Left lung (tissue), 10 donors: ENCODE measurements around the gene SNTG2. TPM values are rescaled to one million over a fixed set of nuclear protein-coding genes. Genes with fewer than 3 reads are reported as not detected.

Source experiments
- ATAC-seq: fragments of 200-7000 bp; cut with Tn5 transposase; one replicate; pipeline ENCODE4 v1.9.1; 2020; ENCODE audit warnings: moderate library complexity
- DNase-seq, 4 donors: peaks; one replicate each; pipeline ENCODE4 v3.0.0-alpha.2; 2013 to 2020
- H3K27ac ChIP-seq, 2 donors: fragments of 200-600 bp; sonication (generic) in 1 of 2; one replicate each; pipeline versions ENCODE4 v1.5.0 to v1.8.0; 2020 to 2021
- H3K27me3 ChIP-seq, 2 donors: fragments of 200-600 bp; sonication (generic) in 1 of 2; one replicate each; pipeline versions ENCODE4 v1.5.0 to v1.8.0; 2020 to 2021
- H3K36me3 ChIP-seq, 2 donors: fragments of 200-600 bp; sonication (generic) in 1 of 2; one replicate each; pipeline versions ENCODE4 v1.5.0 to v1.8.0; 2020 to 2021
- H3K4me1 ChIP-seq, 2 donors: fragments of 200-600 bp; one replicate each; pipeline ENCODE4 v1.8.0; 2021
- H3K4me3 ChIP-seq, 2 donors: fragments of 200-600 bp; sonication (generic) in 1 of 2; one replicate each; pipeline versions ENCODE4 v1.5.0 to v1.8.0; 2020 to 2021; ENCODE audit warnings: mild to moderate bottlenecking in 1 of 2
- H3K9me3 ChIP-seq, 2 donors: fragments of 200-600 bp; sonication (generic) in 1 of 2; one replicate each; pipeline versions ENCODE4 v1.5.0 to v1.8.0; 2020 to 2021
- intact Hi-C, 2 donors: fragments of 100-400 bp; cut with DNase I; formaldehyde crosslinking; loops; one replicate each; pipeline versions ENCODE4 v1.11.2 to v1.14.2; 2022
- polyA plus RNA-seq, 6 donors: library from polyadenylated mRNA; unstranded; fragments of 120-200 nt; gene quantifications; one replicate each; pipeline ENCODE4 v1.2.1, GENCODE V29; 2013; ENCODE audit not compliant: insufficient read length in 6 of 6
- total RNA-seq, 2 donors: library from RNA; stranded (reverse); fragmentation: NEBNext Ultra II Directional; extraction: Animal tissue kit (Norgen Biotek cat#: 25700); gene quantifications; one replicate each; pipeline ENCODE4 v1.2.1, GENCODE V29; 2021
- TF ChIP-seq, protein P1 (sequence below), 2 donors: fragments of 200-600 bp; sonication (generic) in 1 of 2; IDR thresholded peaks; one replicate each; pipeline versions ENCODE4 v1.5.0 to v1.8.0; 2021; ENCODE audit warnings: antibody characterized with exemption in 2 of 2
- donor health status: DM: no; HTN: yes; CAD: no.
- donor health status: DM: no; HTN: no; CAD: no.

The SNTG2 gene
- total and polyA plus RNA-seq, 8 donors, result 0.24 to 3.2 (median 0.64) TPM

DNA sequence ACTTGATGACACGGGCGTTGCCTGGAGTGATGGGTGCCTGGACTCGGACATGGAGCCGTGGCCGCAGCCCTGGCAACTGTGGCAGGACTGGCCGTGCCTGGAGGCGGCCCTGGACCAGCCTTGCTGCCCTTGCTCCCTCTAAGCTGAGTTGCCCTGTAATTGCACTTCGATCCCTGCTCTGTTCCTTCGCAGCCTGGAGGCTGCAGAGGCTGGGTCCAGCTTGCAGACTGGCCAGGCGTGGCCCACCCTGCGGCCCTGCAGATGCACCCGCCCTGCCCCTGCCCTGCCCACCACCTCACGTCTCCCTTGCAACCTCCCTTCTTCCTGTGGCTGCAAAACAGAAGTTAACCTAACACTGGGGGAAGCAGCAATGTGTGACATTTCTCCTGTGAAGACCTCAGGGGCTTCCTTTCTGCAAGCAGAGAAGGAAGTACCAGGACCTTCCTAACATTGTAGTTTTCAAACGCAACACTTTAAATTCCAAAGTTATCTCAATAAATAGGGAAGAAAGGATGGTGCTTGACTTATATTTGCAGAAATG is 288.0 kb downstream of the SNTG2 start:
- H3K4me1 ChIP-seq, result peaks cover under 1 to 2% of the 10 kb centered on the region in 2 donors
- TF ChIP-seq, protein P1, sequence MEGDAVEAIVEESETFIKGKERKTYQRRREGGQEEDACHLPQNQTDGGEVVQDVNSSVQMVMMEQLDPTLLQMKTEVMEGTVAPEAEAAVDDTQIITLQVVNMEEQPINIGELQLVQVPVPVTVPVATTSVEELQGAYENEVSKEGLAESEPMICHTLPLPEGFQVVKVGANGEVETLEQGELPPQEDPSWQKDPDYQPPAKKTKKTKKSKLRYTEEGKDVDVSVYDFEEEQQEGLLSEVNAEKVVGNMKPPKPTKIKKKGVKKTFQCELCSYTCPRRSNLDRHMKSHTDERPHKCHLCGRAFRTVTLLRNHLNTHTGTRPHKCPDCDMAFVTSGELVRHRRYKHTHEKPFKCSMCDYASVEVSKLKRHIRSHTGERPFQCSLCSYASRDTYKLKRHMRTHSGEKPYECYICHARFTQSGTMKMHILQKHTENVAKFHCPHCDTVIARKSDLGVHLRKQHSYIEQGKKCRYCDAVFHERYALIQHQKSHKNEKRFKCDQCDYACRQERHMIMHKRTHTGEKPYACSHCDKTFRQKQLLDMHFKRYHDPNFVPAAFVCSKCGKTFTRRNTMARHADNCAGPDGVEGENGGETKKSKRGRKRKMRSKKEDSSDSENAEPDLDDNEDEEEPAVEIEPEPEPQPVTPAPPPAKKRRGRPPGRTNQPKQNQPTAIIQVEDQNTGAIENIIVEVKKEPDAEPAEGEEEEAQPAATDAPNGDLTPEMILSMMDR (IDR thresholded peaks at IDR 0.05), result no peak
- intact Hi-C loops, result no loop called here
- H3K27me3 ChIP-seq, result peaks cover 0 to under 1% of the 10 kb centered on the region in 2 donors
- H3K27ac ChIP-seq, result no peak overlapping the region
- DNase-seq (no peak), ATAC-seq (no peak)
- H3K36me3 ChIP-seq, result no peaks in the 10 kb centered on the region
- no peak overlapping the region for H3K4me3 ChIP-seq
- no peaks in the 10 kb centered on the region for H3K9me3 ChIP-seq

DNA sequence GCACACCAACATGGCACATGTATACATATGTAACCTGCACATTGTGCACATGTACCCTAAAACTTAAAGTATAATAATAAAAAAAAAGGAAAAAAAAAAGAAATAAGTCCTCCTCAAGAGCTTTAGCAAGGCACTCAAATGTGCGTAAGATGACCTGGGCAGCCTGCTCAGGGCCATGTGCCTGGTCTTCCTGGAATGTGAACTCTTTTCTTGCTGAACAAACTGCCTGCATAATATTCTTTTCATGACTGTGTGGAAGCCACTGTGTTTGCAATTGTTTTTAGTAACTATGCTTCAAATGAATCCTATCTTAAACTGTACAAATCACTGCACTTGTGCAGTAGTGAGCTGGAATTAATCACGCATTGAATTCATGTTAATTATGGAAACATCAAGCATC is 294.5 kb downstream of the SNTG2 start:
- no peak for DNase-seq
- H3K27ac ChIP-seq, result no peak overlapping the region

DNA sequence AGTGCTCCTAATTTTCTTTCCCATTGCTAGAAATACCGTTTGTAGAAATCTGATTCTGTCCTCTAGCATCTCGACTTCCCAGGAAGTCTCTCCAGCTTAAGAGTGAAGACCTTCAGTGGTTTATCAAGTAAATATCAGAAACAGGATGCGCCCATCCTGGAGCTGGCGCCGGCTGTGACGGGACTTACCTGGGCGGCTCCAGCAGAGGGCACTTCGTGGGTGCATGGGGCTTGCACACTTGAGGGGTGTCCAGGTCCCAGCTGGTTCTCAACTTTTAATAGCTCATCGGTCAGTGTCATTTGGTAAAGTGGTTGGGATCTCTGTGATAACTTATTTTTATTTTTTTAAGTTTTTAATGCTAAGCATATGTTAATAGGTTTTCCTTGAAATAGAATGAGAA is 295.6 kb downstream of the SNTG2 start:
- Histone ChIP-seq H3K4me1 (no peaks in the 10 kb centered on the region), H3K4me3 (no peak overlapping the region), H3K27me3 (peaks cover 0 to 5% of the 10 kb centered on the region in 2 donors), H3K27ac (no peak overlapping the region), H3K36me3 (no peaks in the 10 kb centered on the region), H3K9me3 (no peaks in the 10 kb centered on the region)
- DNase-seq (no peak), ATAC-seq (no peak)
- TF ChIP-seq, protein P1 (IDR thresholded peaks at IDR 0.05), result no peak
- intact Hi-C loops, result no loop called here

More for the DNA sequence above, 294.5 kb downstream of the SNTG2 start:
- intact Hi-C loops, result no loop called here
- H3K27me3 ChIP-seq, result peaks cover 0 to 5% of the 10 kb centered on the region in 2 donors
- ATAC-seq, result no peak
- H3K36me3 ChIP-seq, result no peaks in the 10 kb centered on the region
- TF ChIP-seq, protein P1 (IDR thresholded peaks at IDR 0.05), result no peak
- no peaks in the 10 kb centered on the region for H3K4me1 ChIP-seq
- H3K9me3 ChIP-seq, result no peaks in the 10 kb centered on the region
- no peak overlapping the region for H3K4me3 ChIP-seq

DNA sequence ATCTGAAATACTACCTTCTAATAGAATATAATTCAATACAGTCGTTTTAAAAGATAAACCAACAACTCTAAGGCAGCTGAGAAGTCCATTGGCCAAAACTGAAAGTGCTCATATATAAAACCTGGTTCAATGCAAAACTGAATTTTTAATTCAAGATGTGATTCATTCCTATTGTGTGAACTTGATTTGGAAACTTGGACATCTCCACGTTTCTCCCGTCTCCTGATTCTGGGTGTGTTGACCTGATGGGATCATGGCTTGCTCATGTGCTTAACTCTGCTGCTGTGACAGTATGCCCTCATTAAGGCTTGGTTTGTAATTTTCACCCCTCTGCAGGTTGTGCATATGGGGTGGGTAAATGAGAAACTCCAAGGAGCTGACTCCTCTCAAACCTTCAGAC is 296.3 kb downstream of the SNTG2 start:
- intact Hi-C loops, result no loop called here
- no peak overlapping the region for H3K27ac ChIP-seq
- H3K9me3 ChIP-seq, result no peaks in the 10 kb centered on the region
- H3K4me1 ChIP-seq, result no peaks in the 10 kb centered on the region
- ATAC-seq (no peak), DNase-seq (no peak)
- H3K4me3 ChIP-seq, result no peak overlapping the region
- H3K36me3 ChIP-seq, result no peaks in the 10 kb centered on the region
- peaks cover 0 to 5% of the 10 kb centered on the region in 2 donors for H3K27me3 ChIP-seq
- TF ChIP-seq, protein P1 (IDR thresholded peaks at IDR 0.05), result no peak

DNA sequence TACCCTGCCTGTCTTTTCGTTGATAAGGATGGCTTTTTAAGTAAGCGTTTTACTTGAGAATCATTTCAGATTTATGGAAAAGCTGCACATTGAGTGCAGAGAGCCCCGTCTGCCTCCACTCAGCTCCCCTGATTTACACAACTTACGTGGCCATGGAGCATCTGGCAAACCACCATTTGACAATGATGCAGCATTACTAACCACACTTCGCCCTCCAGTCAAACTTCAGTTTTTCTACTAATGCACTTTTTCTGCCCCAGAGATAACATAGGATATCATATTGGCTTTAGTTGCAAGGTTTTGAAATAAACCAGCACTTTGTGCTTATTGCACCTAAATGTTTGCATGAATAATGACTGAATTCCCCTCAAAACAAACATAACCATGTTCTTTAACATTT is 297.5 kb downstream of the SNTG2 start:
- H3K4me3 ChIP-seq, result no peak overlapping the region
- no peak overlapping the region for H3K27ac ChIP-seq
- TF ChIP-seq, protein P1 (IDR thresholded peaks at IDR 0.05), result no peak

More for the DNA sequence above, 297.5 kb downstream of the SNTG2 start:
- no peaks in the 10 kb centered on the region for H3K9me3 ChIP-seq
- ATAC-seq, result no peak
- intact Hi-C loops, result no loop called here
- no peaks in the 10 kb centered on the region for H3K36me3 ChIP-seq
- no peak for DNase-seq
- peaks cover 0 to 5% of the 10 kb centered on the region in 2 donors for H3K27me3 ChIP-seq
- no peaks in the 10 kb centered on the region for H3K4me1 ChIP-seq
